GM21360 (cell line): Measurements from ENCODE around the gene PLCD4.

Source experiments
- ATAC-seq: cut with Tn5 transposase; IDR thresholded peaks from one replicate; pipeline ENCODE4 v1.9.1; 2021; ENCODE audit warnings: mild to moderate bottlenecking, moderate library complexity; ENCODE audit not compliant: unreplicated experiment

PLCD4 gene

GRCh38 chr2:218607436-218608115 lies at the start of gene PLCD4:
Gene PLCD4, plus strand, starts transcription at chr2:218607899. Its CDS starts 7,841 bp downstream, at chr2:218615740.
- ATAC-seq, result no peak

GRCh38 chr2:218557941-218558340 lies 49.8 kb upstream of the PLCD4 start:
- no peak for ATAC-seq

- ATAC-seq, result no peak
Measured at GRCh38 chr2:218558986-218559385, 48.7 kb upstream of the PLCD4 start.

- no peak for ATAC-seq
Measured at GRCh38 chr2:218564056-218564455, 43.6 kb upstream of the PLCD4 start.

GRCh38 chr2:218566296-218566695 lies 41.4 kb upstream of the PLCD4 start:
- ATAC-seq, result no peak

GRCh38 chr2:218567797-218568189 lies 39.9 kb upstream of the PLCD4 start:
- ATAC-seq, result peak; percentile 38

GRCh38 chr2:218568190-218569037 lies 39.3 kb upstream of the PLCD4 start, which contains the start of the genes CNOT9 and USP37:
Gene CNOT9, plus strand, starts transcription at chr2:218568839. Its CDS starts 116 bp downstream, at chr2:218568955.
Gene USP37, minus strand, starts transcription at chr2:218568351. Its CDS starts 9,698 bp downstream, at chr2:218558653.
- ATAC-seq, result peak; percentile 79

GRCh38 chr2:218569038-218569431 lies 38.7 kb upstream of the PLCD4 start:
- no peak for ATAC-seq

GRCh38 chr2:218569661-218570500 lies 37.8 kb upstream of the PLCD4 start:
- ATAC-seq, result no peak

GRCh38 chr2:218570850-218571249 lies 36.8 kb upstream of the PLCD4 start:
- no peak for ATAC-seq

GRCh38 chr2:218576854-218577253 lies 30.8 kb upstream of the PLCD4 start:
- ATAC-seq, result no peak

GRCh38 chr2:218577482-218578220 lies 30.0 kb upstream of the PLCD4 start:
- no peak for ATAC-seq

- no peak for ATAC-seq
Measured at GRCh38 chr2:218578272-218578877, 29.3 kb upstream of the PLCD4 start.

- ATAC-seq, result no peak
Measured at GRCh38 chr2:218582076-218582475, 25.6 kb upstream of the PLCD4 start.

- ATAC-seq, result no peak
Measured at GRCh38 chr2:218583983-218584850, 23.5 kb upstream of the PLCD4 start.

GRCh38 chr2:218585541-218585940 lies 22.2 kb upstream of the PLCD4 start:
- no peak for ATAC-seq

- ATAC-seq, result no peak
Measured at GRCh38 chr2:218605432-218605831, 2.3 kb upstream of the PLCD4 start.

GRCh38 chr2:218615868-218616315 lies 8.2 kb downstream of the PLCD4 start:
- no peak for ATAC-seq
